ENCODE data around the gene COG2. TPM values are rescaled to one million over a fixed set of nuclear protein-coding genes. Genes with fewer than 3 reads are reported as not detected.

Gene COG2
- polyA plus RNA-seq, 1 donor (not counting 4 experiments of a cell fraction or from before 2014, with no cell fraction given): 18.6 TPM

DNA sequence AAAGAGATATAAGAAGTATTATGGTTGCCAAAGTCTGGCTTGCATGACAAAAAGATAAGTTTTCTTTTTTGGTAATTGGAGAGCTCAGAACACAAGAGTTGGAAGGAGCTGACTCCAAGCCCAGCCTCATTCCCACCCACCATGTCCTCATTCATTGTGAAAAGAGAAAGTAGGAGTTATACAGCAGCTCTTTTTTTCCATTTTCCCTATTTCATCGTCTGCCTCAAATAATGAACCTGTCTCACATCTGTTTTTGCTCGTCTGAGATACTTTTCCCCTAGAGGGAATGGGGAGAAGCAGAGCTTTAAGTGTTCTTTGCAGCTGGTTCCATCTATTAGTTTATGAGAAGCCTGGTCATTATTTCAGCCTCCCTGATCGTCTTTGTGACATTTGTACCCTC lies 36.9 kb downstream of the COG2 start:
- Histone ChIP-seq H3K4me3 (ENCODE audit: control insufficient read depth in 2 of 3, extremely low read depth in 1 of 3, insufficient read depth in 2 of 3, low read depth in 1 of 3, low read length in 3 of 3) (no peak overlapping the region), H3K36me3 (ENCODE audit: control insufficient read depth in 2 of 2, extremely low read depth in 1 of 2, insufficient read depth in 2 of 2, low read length in 2 of 2) (peaks cover 5 to 8% of the 10 kb centered on the region in 2 experiments), H4K20me1 (ENCODE audit: control insufficient read depth, extremely low read depth, insufficient read depth, low read length) (no peaks in the 10 kb centered on the region), H3K9me3 (ENCODE audit: control insufficient read depth, low read depth, low read length) (no peaks in the 10 kb centered on the region), H3K9me1 (ENCODE audit: control insufficient read depth, extremely low read depth, insufficient read depth, low read length) (no peaks in the 10 kb centered on the region), H3K4me1 (ENCODE audit: control insufficient read depth, extremely low read depth, insufficient read depth, low read length) (peaks cover 13% of the 10 kb centered on the region), H3K4me2 (ENCODE audit: control insufficient read depth, extremely low read depth, insufficient read depth, low read depth, low read length) (no peak overlapping the region), H3K9ac (ENCODE audit: control insufficient read depth, extremely low read depth, insufficient read depth, low read length) (no peak overlapping the region), H3K79me2 (ENCODE audit: control insufficient read depth, insufficient read depth, low read length) (no peaks in the 10 kb centered on the region), H3K27me3 (ENCODE audit: control insufficient read depth, extremely low read depth, insufficient read depth, low read length) (no peaks in the 10 kb centered on the region), H3K27ac (ENCODE audit: control insufficient read depth, insufficient read depth, low read length) (no peak overlapping the region), H2AFZ (ENCODE audit: control insufficient read depth, low read length) (no peak overlapping the region)
- FAIRE-seq: no peak
- dilution Hi-C loops (cut with MboI; ENCODE audit: extremely low pct_ligation_motif_present, low sequenced_read_pairs): no loop called here
- no peak for TF ChIP-seq EZH2 (IDR thresholded peaks at IDR 0.05; ENCODE audit: low read length)
- TF ChIP-seq, protein P1, sequence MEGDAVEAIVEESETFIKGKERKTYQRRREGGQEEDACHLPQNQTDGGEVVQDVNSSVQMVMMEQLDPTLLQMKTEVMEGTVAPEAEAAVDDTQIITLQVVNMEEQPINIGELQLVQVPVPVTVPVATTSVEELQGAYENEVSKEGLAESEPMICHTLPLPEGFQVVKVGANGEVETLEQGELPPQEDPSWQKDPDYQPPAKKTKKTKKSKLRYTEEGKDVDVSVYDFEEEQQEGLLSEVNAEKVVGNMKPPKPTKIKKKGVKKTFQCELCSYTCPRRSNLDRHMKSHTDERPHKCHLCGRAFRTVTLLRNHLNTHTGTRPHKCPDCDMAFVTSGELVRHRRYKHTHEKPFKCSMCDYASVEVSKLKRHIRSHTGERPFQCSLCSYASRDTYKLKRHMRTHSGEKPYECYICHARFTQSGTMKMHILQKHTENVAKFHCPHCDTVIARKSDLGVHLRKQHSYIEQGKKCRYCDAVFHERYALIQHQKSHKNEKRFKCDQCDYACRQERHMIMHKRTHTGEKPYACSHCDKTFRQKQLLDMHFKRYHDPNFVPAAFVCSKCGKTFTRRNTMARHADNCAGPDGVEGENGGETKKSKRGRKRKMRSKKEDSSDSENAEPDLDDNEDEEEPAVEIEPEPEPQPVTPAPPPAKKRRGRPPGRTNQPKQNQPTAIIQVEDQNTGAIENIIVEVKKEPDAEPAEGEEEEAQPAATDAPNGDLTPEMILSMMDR (optimal IDR thresholded peaks at IDR 0.05 in 1 of 3, IDR thresholded peaks at IDR 0.05 in 1 of 3, conservative IDR thresholded peaks at IDR 0.05 in 1 of 3; ENCODE audit: extremely low read depth in 1 of 3, insufficient read depth in 2 of 3, low read length in 3 of 3): no peak
- DNase-seq (ENCODE audit: low read depth, low spot score): no peak

DNA sequence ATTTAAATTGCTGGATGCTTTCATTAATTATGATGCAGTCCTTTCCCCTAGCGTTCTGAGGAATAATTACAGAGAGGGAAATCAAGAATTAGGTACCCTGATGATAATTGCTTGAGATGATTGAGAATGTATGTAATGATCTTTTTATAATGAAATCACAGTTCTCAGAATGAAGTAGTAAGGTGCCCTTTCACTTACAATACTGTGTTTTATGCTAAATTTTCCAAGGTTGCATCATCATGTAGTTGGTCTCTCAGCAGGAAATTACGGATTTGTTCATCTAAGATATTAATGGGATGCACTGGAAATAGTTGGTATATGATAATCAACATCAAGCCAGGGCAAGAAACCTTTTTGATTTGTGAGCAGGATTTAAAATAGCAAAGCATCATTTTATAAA lies 37.5 kb downstream of the COG2 start:
- Histone ChIP-seq H3K9me3 (ENCODE audit: control insufficient read depth, low read depth, low read length) (no peaks in the 10 kb centered on the region), H3K4me1 (ENCODE audit: control insufficient read depth, extremely low read depth, insufficient read depth, low read length) (peaks cover 15% of the 10 kb centered on the region), H4K20me1 (ENCODE audit: control insufficient read depth, extremely low read depth, insufficient read depth, low read length) (no peaks in the 10 kb centered on the region), H3K36me3 (ENCODE audit: control insufficient read depth in 2 of 2, extremely low read depth in 1 of 2, insufficient read depth in 2 of 2, low read length in 2 of 2) (peaks cover 5 to 8% of the 10 kb centered on the region in 2 experiments), H3K4me2 (ENCODE audit: control insufficient read depth, extremely low read depth, insufficient read depth, low read depth, low read length) (no peak overlapping the region), H3K4me3 (ENCODE audit: control insufficient read depth in 2 of 3, extremely low read depth in 1 of 3, insufficient read depth in 2 of 3, low read depth in 1 of 3, low read length in 3 of 3) (no peak overlapping the region), H3K27me3 (ENCODE audit: control insufficient read depth, extremely low read depth, insufficient read depth, low read length) (no peaks in the 10 kb centered on the region), H3K27ac (ENCODE audit: control insufficient read depth, insufficient read depth, low read length) (no peak overlapping the region), H3K79me2 (ENCODE audit: control insufficient read depth, insufficient read depth, low read length) (no peaks in the 10 kb centered on the region), H3K9me1 (ENCODE audit: control insufficient read depth, extremely low read depth, insufficient read depth, low read length) (no peaks in the 10 kb centered on the region), H3K9ac (ENCODE audit: control insufficient read depth, extremely low read depth, insufficient read depth, low read length) (no peak overlapping the region), H2AFZ (ENCODE audit: control insufficient read depth, low read length) (no peak overlapping the region)
- dilution Hi-C loops (cut with MboI; ENCODE audit: extremely low pct_ligation_motif_present, low sequenced_read_pairs): no loop called here
- TF ChIP-seq EZH2 (IDR thresholded peaks at IDR 0.05; ENCODE audit: low read length): no peak
- TF ChIP-seq, protein P1 (optimal IDR thresholded peaks at IDR 0.05 in 1 of 3, IDR thresholded peaks at IDR 0.05 in 1 of 3, conservative IDR thresholded peaks at IDR 0.05 in 1 of 3; ENCODE audit: extremely low read depth in 1 of 3, insufficient read depth in 2 of 3, low read length in 3 of 3): no peak
- FAIRE-seq: no peak
- DNase-seq (ENCODE audit: low read depth, low spot score): no peak

All from keratinocyte (primary cell).